B cell (primary cell): Measurements from ENCODE around the gene CENPX. TPM values are rescaled to one million over a fixed set of nuclear protein-coding genes. Genes with fewer than 3 reads are reported as not detected.

Experiments used
- ATAC-seq: fragments of 200-7000 bp; cut with Tn5 transposase; one replicate; pipeline ENCODE4 v1.10.0; 2021; ENCODE audit warnings: low read depth, mild to moderate bottlenecking, moderate number of reproducible peaks, moderate library complexity
- CTCF ChIA-PET: fragments of 350-600 bp; sonication (Branson Sonifier 250); formaldehyde crosslinking; loops from one replicate; lab custom pipeline; 2021; ENCODE audit warnings: antibody characterized with exemption, inconsistent platforms; lab: Charles Lee
- POLR2A ChIA-PET: fragments of 350-600 bp; sonication (Branson Sonifier 250); formaldehyde crosslinking; loops from one replicate; lab custom pipeline; 2021; ENCODE audit warnings: antibody characterized with exemption; lab: Charles Lee
- DNase-seq: peaks from one replicate; pipeline ENCODE4 v3.0.0; 2013
- H2AFZ ChIP-seq: 2 replicates; pipeline ENCODE4 v1.6.1; 2012; ENCODE audit warnings: mild to moderate bottlenecking, low read depth, low read length; ENCODE audit not compliant: insufficient read depth, poor library complexity, severe bottlenecking
- H3K27ac ChIP-seq, 2 donors: 1 replicate in 1 of 2; 2 replicates in 1 of 2; pipeline ENCODE4 v1.5.1; 2012 to 2013; ENCODE audit warnings: low read length in 2 of 2, mild to moderate bottlenecking in 2 of 2, moderate library complexity in 1 of 2
- H3K27me3 ChIP-seq, 4 experiments: fragments of 200-600 bp in 1 of 4; sonication (generic) in 1 of 4; replicated peaks in 1 of 4; 1 replicate in 2 of 4; 2 replicates in 2 of 4; pipeline versions ENCODE4 v1.6.1 to v1.7.0; 2013 to 2016; ENCODE audit warnings: low read length in 3 of 4, mild to moderate bottlenecking in 2 of 4, mixed read lengths in 1 of 4, moderate library complexity in 1 of 4; ENCODE audit not compliant: insufficient read depth in 4 of 4, control insufficient read depth in 3 of 4; ENCODE audit errors: control extremely low read depth in 1 of 4
- H3K36me3 ChIP-seq, 2 experiments: replicated peaks in 1 of 2; 1 replicate in 1 of 2; 2 replicates in 1 of 2; pipeline versions ENCODE4 v1.6.1 to v1.7.1; 2013; ENCODE audit warnings: low read length in 1 of 2; ENCODE audit not compliant: insufficient read depth in 2 of 2, control insufficient read depth in 1 of 2; ENCODE audit errors: control extremely low read depth in 1 of 2, extremely low read depth in 1 of 2
- H3K4me1 ChIP-seq, 2 donors: fragments of 200-600 bp in 1 of 2; sonication (generic) in 1 of 2; 1 replicate in 1 of 2; 2 replicates in 1 of 2; pipeline versions ENCODE4 v1.5.1 to v1.6.1; 2013 to 2017; ENCODE audit warnings: low read length in 2 of 2; ENCODE audit not compliant: control insufficient read depth in 2 of 2, insufficient read depth in 2 of 2
- H3K4me2 ChIP-seq: replicated peaks from 2 replicates; pipeline ENCODE3; 2012; ENCODE audit warnings: mild to moderate bottlenecking, low read depth, low read length; ENCODE audit not compliant: poor library complexity, severe bottlenecking
- H3K4me3 ChIP-seq, 5 experiments: fragments of 200-600 bp in 1 of 5; sonication (generic) in 1 of 5; 1 replicate in 3 of 5; 2 replicates in 2 of 5; pipeline versions ENCODE4 v1.5.1 to v1.7.0; 2011 to 2016; ENCODE audit warnings: low read length in 4 of 5, mild to moderate bottlenecking in 4 of 5, low read depth in 2 of 5, control low read depth in 1 of 5, moderate library complexity in 1 of 5; ENCODE audit not compliant: insufficient read depth in 1 of 5; ENCODE audit errors: control extremely low read depth in 1 of 5, extremely low read depth in 1 of 5
- H3K79me2 ChIP-seq: fragments of 200-600 bp; sonication (generic); one replicate; pipeline ENCODE4 v1.6.0; 2016; ENCODE audit warnings: low read length; ENCODE audit not compliant: control insufficient read depth, insufficient read depth
- H3K9ac ChIP-seq: fragments of 200-600 bp; sonication (generic); 2 replicates; pipeline ENCODE4 v1.6.1; 2017; ENCODE audit warnings: mild to moderate bottlenecking, low read length, moderate library complexity
- H3K9me3 ChIP-seq, 3 donors: one replicate each; pipeline versions ENCODE4 v1.6.1 to v1.7.1; 2013; ENCODE audit warnings: low read length in 2 of 3; ENCODE audit not compliant: control insufficient read depth in 2 of 3, insufficient read depth in 1 of 3; ENCODE audit errors: control extremely low read depth in 1 of 3
- H4K20me1 ChIP-seq: 2 replicates; pipeline ENCODE4 v1.6.0; 2012; ENCODE audit warnings: mild to moderate bottlenecking, low read length; ENCODE audit not compliant: insufficient read depth, control insufficient read depth, poor library complexity, severe bottlenecking
- H3K27ac Mint-ChIP-seq: one replicate; pipeline ENCODE4 v1.8.0; 2021; ENCODE audit warnings: mixed read lengths
- H3K27me3 Mint-ChIP-seq: one replicate; pipeline ENCODE4 v1.8.0; 2021; ENCODE audit warnings: mixed read lengths
- H3K4me1 Mint-ChIP-seq: one replicate; pipeline ENCODE4 v1.8.0; 2021; ENCODE audit warnings: mixed read lengths
- H3K4me3 Mint-ChIP-seq: one replicate; pipeline ENCODE4 v1.8.0; 2021; ENCODE audit warnings: mixed read lengths
- H3K9me3 Mint-ChIP-seq: one replicate; pipeline ENCODE4 v1.8.0; 2022; ENCODE audit warnings: mixed read lengths; ENCODE audit not compliant: insufficient read depth
- EZH2 ChIP-seq: IDR thresholded peaks from 2 replicates; pipeline ENCODE4 v1.6.1; 2012; ENCODE audit warnings: borderline replicate concordance, low read depth, mild to moderate bottlenecking, moderate library complexity, low read length; ENCODE audit not compliant: insufficient read depth, poor library complexity, severe bottlenecking
- WGBS: methylation state at CpG from one replicate; pipeline ENCODE4 v1.1.5; 2013; ENCODE audit warnings: missing lambda C conversion rate; ENCODE audit not compliant: insufficient coverage; 5-methylcytosine and 5-hydroxymethylcytosine counted together
- intact Hi-C: fragments of 100-400 bp; cut with micrococcal nuclease; formaldehyde crosslinking; loops from one replicate; pipeline ENCODE4 v1.10.0; 2022
- polyA plus RNA-seq: library from polyadenylated mRNA; depleted of rRNA; stranded (reverse); fragments of >200 nt; gene quantifications from 2 replicates; pipeline ENCODE4 v1.2.3, GENCODE V29; 2012
- total RNA-seq, 2 donors: library from RNA; stranded (reverse); fragments of 120-200 nt in 1 of 2; gene quantifications; 1 replicate in 1 of 2; 2 replicates in 1 of 2; pipeline versions ENCODE4 v1.2.3 to v1.2.4, GENCODE V29; 2013 to 2022
- TF ChIP-seq, protein P1 (sequence below): fragments of 200-600 bp; IDR thresholded peaks from one replicate; pipeline ENCODE4 v1.8.0; 2022; ENCODE audit warnings: antibody characterized with exemption, mild to moderate bottlenecking

CENPX gene
- total and polyA plus RNA-seq, 2 donors (not counting 1 experiment from before 2014, with no cell fraction given) = 37.0 to 40.1 TPM

DNA sequence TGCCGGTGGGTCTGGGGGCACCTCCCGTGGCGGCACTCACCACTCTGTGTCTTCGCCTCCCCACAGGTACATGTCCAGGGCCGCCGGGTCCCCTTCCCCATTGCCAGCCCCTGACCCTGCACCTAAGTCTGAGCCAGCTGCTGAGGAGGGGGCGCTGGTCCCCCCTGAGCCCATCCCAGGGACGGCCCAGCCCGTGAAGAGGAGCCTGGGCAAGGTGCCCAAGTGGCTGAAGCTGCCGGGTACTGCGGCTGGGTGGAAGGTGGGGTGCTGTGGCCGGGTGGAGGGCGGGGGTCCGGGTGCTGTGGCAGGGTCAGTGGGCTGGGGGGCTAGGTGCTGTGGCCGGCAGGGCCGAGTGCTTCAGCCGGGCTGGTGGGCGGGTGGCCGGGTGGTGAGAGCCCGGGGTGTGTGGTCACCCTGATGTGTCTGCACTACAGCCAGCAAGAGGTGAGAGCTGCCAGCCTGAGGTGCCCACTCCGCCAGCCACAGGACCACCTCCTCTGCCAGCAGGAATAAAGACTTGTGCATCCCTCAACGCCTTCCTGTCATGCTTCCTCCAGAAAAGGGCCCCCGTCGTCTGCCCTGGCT lies 5.7 kb downstream of the CENPX start:
- Histone ChIP-seq H3K9me3 (no peaks in the 10 kb centered on the region), H2AFZ (no peak overlapping the region), H3K36me3 (peaks cover 0 to 7% of the 10 kb centered on the region in 2 experiments), H3K4me3 (no peak overlapping the region), H3K9ac (no peak overlapping the region), H3K27ac (no peak overlapping the region), H3K4me2 (no peak overlapping the region), H3K4me1 (peaks cover 5 to 18% of the 10 kb centered on the region in 2 donors), H3K27me3 (no peaks in the 10 kb centered on the region), H4K20me1 (peaks cover 20% of the 10 kb centered on the region), H3K79me2 (peaks cover 4% of the 10 kb centered on the region)
- Mint-ChIP-seq H3K27ac (no peak overlapping the region), H3K4me1 (peaks cover 8% of the 10 kb centered on the region), H3K27me3 (no peaks in the 10 kb centered on the region), H3K9me3 (no peaks in the 10 kb centered on the region), H3K4me3 (no peak overlapping the region)
- DNase-seq (no peak), ATAC-seq (no peak)
- CTCF ChIA-PET = interaction anchor here (7.2 kb wide), 1 partner anchor 57 kb away, joined by 91 read pairs; no protein-coding TSS in a partner anchor
- TF ChIP-seq EZH2 = no peak
- TF ChIP-seq, protein P1, sequence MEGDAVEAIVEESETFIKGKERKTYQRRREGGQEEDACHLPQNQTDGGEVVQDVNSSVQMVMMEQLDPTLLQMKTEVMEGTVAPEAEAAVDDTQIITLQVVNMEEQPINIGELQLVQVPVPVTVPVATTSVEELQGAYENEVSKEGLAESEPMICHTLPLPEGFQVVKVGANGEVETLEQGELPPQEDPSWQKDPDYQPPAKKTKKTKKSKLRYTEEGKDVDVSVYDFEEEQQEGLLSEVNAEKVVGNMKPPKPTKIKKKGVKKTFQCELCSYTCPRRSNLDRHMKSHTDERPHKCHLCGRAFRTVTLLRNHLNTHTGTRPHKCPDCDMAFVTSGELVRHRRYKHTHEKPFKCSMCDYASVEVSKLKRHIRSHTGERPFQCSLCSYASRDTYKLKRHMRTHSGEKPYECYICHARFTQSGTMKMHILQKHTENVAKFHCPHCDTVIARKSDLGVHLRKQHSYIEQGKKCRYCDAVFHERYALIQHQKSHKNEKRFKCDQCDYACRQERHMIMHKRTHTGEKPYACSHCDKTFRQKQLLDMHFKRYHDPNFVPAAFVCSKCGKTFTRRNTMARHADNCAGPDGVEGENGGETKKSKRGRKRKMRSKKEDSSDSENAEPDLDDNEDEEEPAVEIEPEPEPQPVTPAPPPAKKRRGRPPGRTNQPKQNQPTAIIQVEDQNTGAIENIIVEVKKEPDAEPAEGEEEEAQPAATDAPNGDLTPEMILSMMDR = no peak
- intact Hi-C loops = no loop called here
- 97% methylated on average over 22 of the region's 24 CpGs for WGBS
- POLR2A ChIA-PET = no interaction called here

DNA sequence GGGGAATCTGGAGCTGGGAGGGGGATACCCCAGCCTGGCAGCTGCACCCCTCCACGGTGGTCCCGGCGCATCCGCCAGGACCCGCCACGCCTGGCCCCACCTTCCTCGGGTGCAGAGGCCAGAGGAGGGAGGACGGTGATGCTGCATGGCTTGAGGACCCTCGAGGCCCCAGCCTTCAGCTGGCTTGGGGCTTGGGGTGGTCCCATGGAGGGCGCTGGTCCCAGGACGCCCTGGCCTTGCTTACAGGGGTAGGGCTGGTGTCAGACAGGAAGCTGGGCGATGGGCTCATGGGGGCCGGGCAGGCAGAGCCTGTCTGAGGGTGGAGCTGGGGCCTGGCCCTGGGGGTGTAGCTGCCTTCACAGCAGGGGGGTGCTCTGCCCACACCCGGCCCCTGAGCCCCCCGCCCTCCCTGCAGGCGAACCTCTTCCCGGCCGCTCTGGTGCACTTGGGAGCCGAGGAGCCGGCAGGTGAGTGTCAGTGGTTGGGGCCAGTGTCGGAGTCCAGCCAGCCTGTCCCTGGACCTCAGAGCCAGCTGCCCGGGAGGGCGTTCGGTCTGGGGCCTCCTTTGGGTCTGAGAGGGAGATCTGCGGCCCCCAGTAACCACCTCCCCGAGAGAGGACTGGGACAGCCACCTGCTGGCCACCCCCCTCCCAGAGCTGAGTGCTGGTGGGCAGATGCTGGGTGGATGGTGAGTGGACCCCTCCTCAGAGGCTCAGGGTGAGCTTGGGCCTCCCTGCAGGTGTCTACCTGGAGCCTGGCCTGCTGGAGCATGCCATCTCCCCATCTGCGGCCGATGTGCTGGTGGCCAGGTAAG lies 6.4 kb downstream of the CENPX start:
- Mint-ChIP-seq H3K4me3 (no peak overlapping the region), H3K27me3 (no peaks in the 10 kb centered on the region), H3K9me3 (no peaks in the 10 kb centered on the region), H3K27ac (no peak overlapping the region), H3K4me1 (peaks cover 2% of the 10 kb centered on the region)
- intact Hi-C loops = no loop called here
- Histone ChIP-seq H3K36me3 (peaks cover 0 to 9% of the 10 kb centered on the region in 2 experiments), H3K27ac (no peak overlapping the region), H3K4me2 (no peak overlapping the region), H3K9me3 (no peaks in the 10 kb centered on the region), H4K20me1 (peaks cover 13% of the 10 kb centered on the region), H3K9ac (no peak overlapping the region), H3K4me1 (peaks cover 0 to 11% of the 10 kb centered on the region in 2 donors), H3K27me3 (no peaks in the 10 kb centered on the region), H3K79me2 (no peaks in the 10 kb centered on the region), H3K4me3 (no peak overlapping the region), H2AFZ (no peak overlapping the region)
- no peak for ATAC-seq
- POLR2A ChIA-PET = interaction anchor here (0.6 kb wide), 1 partner anchor 90 kb away, joined by 5 read pairs; no protein-coding TSS in a partner anchor
- DNase-seq = no peak
- TF ChIP-seq EZH2 = no peak
- TF ChIP-seq, protein P1 = no peak
- 93% methylated on average over 25 of the region's 28 CpGs for WGBS
- CTCF ChIA-PET = interaction anchor here (1.1 kb wide), 1 partner anchor 57 kb away, joined by 3 read pairs; no protein-coding TSS in a partner anchor
